DMS53 treated with DMSO at 0.1 percent for 48 hours (cell line): ENCODE data around the gene ZNF43.
A peak's percentile ranks its signal among the peaks of the same experiment; 100 is the strongest.
"Not testable (repeated sequence)": the region's sequence is repeated elsewhere in the genome, so short reads cannot be mapped to it uniquely, and the experiment has no call there.

Experiments
- DNase-seq: peaks from one replicate; lab custom pipeline; 2025; ENCODE audit not compliant: unreplicated experiment; lab: John Stamatoyannopoulos, UW

ZNF43 gene

GRCh38 chr19:21812448-21812847 is 23.5 kb downstream of the ZNF43 start:
- no peak for DNase-seq

DNA sequence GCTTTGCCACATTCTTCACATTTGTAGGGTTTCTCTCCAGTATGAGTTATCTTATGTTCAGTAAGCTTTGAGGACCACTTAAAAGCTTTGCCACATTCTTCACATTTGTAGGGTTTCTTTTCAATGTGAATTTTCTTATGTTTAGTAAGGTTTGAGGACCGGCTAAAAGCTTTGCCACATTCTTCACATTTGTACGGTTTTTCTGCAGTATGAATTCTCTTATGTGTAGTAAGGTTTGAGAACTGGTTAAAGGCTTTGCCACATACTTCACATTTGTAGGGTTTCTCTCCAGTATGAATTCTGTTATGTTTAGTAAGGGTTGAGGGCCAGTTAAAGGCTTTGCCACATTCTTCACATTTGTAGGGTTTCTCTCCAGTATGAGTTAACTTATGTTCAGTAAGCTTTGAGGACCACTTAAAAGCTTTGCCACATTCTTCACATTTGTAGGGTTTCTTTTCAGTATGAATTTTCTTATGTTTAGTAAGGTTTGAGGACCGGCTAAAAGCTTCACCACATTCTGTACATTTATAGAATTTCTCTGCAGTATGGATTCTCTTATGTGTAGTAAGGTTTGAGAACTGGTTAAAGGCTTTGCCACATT is 27.5 kb downstream of the ZNF43 start:
- DNase-seq, result not testable (repeated sequence)

GRCh38 chr19:21789466-21790085 is 46.4 kb downstream of the ZNF43 start:
- no peak for DNase-seq

DNA sequence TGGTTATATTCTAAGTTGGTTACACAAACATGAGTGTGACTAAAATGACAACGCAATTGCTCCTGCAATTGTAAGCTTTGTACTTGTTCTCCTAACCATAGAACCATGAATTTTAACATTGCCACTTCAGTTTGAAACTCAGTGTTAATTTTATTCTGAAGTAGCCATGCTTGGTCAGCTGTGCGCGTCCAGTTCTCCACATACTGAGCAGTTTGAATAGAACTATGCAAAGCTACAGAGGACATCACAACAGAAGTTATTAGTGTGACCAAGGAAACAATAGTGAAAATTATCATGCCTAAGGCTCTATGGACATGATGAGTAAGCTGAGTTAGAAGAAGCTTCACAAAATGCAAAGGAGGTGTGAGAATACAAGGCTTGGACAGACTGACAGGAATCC is 49.0 kb downstream of the ZNF43 start:
- no peak for DNase-seq

DNA sequence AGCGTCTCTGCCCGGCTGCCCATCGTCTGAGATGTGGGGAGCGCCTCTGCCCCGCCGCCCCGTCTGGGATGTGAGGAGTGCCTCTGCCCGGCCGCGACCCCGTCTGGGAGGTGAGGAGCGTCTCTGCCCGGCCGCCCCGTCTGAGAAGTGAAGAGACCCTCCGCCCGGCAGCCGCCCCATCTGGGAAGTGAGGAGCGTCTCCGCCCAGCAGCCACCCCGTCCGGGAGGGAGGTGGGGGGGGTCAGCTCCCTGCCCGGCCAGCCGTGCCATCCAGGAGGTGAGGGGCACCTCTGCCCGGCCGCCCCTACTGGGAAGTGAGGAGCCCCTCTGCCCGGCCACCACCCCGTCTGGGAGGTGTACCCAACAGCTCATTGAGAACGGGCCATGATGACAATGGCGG is 60.2 kb downstream of the ZNF43 start:
- not testable (repeated sequence) for DNase-seq

- peak; percentile 78 for DNase-seq
These were observed 68.7 kb downstream of the ZNF43 start, which contains the start of gene ZNF100 for GRCh38 chr19:21767065-21767800. ZNF100 (minus strand) TSS chr19:21767579; CDS start chr19:21767429, 150 bp downstream.

DNA sequence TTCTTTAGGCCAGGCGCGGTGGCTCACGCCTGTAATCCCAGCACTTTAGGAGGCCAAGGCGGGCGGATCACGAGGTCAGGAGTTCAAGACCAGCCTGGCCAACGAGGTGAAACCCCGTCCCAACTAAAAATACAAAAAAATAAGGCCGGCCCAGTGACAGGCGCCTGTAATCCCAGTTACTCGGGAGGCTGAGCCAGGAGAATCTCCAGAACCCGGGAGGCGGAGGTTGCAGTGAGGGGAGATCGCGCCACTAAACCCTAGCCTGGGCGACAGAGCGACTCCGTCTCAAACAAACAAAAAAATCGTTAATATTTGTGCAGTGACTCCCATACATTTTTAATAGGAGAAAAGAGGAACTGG is 69.3 kb downstream of the ZNF43 start:
- DNase-seq, result not testable (repeated sequence)

GRCh38 chr19:21765151-21765550 is 70.8 kb downstream of the ZNF43 start:
- DNase-seq, result no peak

DNA sequence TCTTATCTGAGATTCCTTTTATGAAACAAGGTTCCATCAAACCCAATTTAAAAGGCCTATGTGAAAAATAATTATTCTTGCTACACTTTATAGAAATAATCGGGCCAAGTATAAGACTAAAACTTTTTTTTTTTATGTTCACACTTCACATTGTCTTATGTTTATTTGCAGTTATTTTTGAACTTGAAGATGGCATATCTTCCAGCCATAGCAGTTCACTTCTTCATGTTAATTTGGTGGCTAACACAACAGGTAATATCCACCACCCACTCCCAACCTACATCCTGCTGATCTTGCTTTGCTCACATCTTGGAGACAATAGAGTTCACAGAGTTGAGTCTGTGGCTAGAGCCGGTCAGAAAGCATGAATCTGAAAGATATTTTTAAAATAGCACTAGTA is 74.4 kb downstream of the ZNF43 start:
- DNase-seq, result not testable (repeated sequence)

DNA sequence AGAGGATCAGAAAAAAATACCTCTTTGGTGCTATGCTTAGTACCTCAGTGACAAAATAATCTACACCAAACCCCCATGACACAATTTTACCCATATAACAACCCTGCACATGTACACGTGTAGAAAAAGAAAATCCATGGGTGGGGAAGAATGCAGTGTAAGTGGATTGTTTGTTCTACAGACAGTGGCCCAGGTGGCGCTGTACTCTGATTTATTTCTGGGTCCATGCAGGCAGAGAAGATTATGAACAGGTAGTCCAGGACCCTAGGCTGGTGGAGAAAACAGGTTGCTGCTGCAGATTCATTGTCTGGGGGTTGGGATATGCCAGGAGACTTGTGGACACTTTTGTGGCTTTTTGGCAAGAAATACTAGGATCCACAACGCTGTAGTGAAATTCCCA is 77.7 kb downstream of the ZNF43 start:
- DNase-seq, result no peak

- DNase-seq, result not testable (repeated sequence)
These were observed 80.4 kb downstream of the ZNF43 start for GRCh38 chr19:21755555-21755954.
